ENCODE results near the gene GLB1L2.
"Not testable (repeated sequence)": the region's sequence is repeated elsewhere in the genome, so short reads cannot be mapped to it uniquely, and the experiment has no call there.

GLB1L2 gene

GRCh38 chr11:134312223-134312622 is 19.6 kb upstream of the GLB1L2 start:
- CTCF ChIA-PET: no interaction called here

DNA sequence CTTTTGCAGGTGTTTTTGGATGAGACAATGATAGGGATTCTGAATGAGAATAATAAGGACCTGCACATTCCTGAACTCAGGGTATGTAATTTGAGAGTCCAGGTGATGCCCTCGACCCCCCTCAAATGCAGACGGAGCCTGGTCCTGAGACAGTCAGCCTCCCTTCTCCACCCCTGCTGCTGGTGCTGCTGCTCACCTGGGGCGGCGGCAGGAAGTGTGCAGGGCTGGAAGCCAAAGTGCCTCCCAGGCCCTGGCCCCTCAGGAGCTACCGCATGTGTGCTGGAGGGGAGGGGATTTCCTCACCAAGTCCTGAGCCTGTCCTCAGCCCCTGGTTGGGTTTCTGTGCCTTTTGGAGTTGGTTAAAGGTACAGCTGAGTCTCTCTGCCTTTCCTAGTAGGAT is 19.0 kb upstream of the GLB1L2 start:
- POLR2A ChIA-PET: no interaction called here
- peaks cover 0 to 8% (median 3%) of the 10 kb centered on the region in 5 experiments for H3K9me3 ChIP-seq (ENCODE audit: control extremely low read depth in 1 of 5, control insufficient read depth in 4 of 5, insufficient read depth in 2 of 5, low read depth in 1 of 5, low read length in 4 of 5)
- H3K4me3 ChIP-seq (ENCODE audit: control insufficient read depth in 1 of 7, extremely low read depth in 1 of 7, insufficient read depth in 4 of 7, low read depth in 2 of 7, low read length in 6 of 7): no peak overlapping the region
- no peak for DNase-seq
- WGBS (ENCODE audit: insufficient coverage): 90% methylated on average over 3 of the region's 5 CpGs
- no peak overlapping the region for H3K27ac ChIP-seq (ENCODE audit: insufficient read depth in 1 of 2, low read depth in 1 of 2, low read length in 2 of 2, poor library complexity in 1 of 2, severe bottlenecking in 2 of 2)
- no peaks in the 10 kb centered on the region for H3K4me1 ChIP-seq (ENCODE audit: control extremely low read depth in 1 of 4, control insufficient read depth in 4 of 4, insufficient read depth in 4 of 4, low read length in 3 of 4)
- CTCF ChIA-PET: no interaction called here
- H3K36me3 ChIP-seq (ENCODE audit: control insufficient read depth in 4 of 4, insufficient read depth in 4 of 4, low read length in 3 of 4): no peaks in the 10 kb centered on the region
- peaks cover 0 to 10% (median 0%) of the 10 kb centered on the region in 5 experiments for H3K27me3 ChIP-seq (replicated peaks in 2 of 5; ENCODE audit: control insufficient read depth in 4 of 5, insufficient read depth in 5 of 5, low read length in 4 of 5)

More at GRCh38 chr11:134312223-134312622, 19.6 kb upstream of the GLB1L2 start:
- peaks cover 0 to 10% (median 0%) of the 10 kb centered on the region in 5 experiments for H3K27me3 ChIP-seq (replicated peaks in 2 of 5; ENCODE audit: control insufficient read depth in 4 of 5, insufficient read depth in 5 of 5, low read length in 4 of 5)
- H3K4me3 ChIP-seq (ENCODE audit: control insufficient read depth in 1 of 7, extremely low read depth in 1 of 7, insufficient read depth in 4 of 7, low read depth in 2 of 7, low read length in 6 of 7): no peak overlapping the region
- no peaks in the 10 kb centered on the region for H3K4me1 ChIP-seq (ENCODE audit: control extremely low read depth in 1 of 4, control insufficient read depth in 4 of 4, insufficient read depth in 4 of 4, low read length in 3 of 4)
- WGBS (ENCODE audit: insufficient coverage): 88% methylated on average over 12 of the region's 12 CpGs
- no peak for DNase-seq
- peaks cover 0 to 8% (median 3%) of the 10 kb centered on the region in 5 experiments for H3K9me3 ChIP-seq (ENCODE audit: control extremely low read depth in 1 of 5, control insufficient read depth in 4 of 5, insufficient read depth in 2 of 5, low read depth in 1 of 5, low read length in 4 of 5)
- H3K36me3 ChIP-seq (ENCODE audit: control insufficient read depth in 4 of 4, insufficient read depth in 4 of 4, low read length in 3 of 4): no peaks in the 10 kb centered on the region
- H3K27ac ChIP-seq (ENCODE audit: insufficient read depth in 1 of 2, low read depth in 1 of 2, low read length in 2 of 2, poor library complexity in 1 of 2, severe bottlenecking in 2 of 2): no peak overlapping the region
- POLR2A ChIA-PET: no interaction called here

DNA sequence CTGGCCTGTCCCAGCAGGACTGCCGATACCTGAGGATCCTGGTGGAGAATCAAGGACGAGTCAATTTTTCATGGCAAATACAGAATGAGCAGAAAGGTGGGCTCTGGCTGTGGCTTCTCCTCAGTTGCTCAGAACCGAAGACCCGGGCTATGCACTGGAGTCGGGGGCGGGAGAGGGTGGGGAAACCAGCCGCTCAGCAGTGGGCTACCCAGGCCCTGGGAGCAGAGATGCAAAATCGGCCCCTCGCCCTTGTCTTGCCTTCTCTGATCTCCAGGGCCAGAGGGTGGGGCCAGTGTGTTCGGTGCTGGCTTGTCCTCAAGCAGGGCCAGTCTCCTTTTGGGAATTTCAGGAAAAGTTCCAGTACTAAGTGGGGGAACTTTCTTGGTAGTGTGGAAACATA is 18.4 kb upstream of the GLB1L2 start:
- no peak overlapping the region for H3K27ac ChIP-seq (ENCODE audit: insufficient read depth in 1 of 2, low read depth in 1 of 2, low read length in 2 of 2, poor library complexity in 1 of 2, severe bottlenecking in 2 of 2)
- no peak for DNase-seq
- ChIA-PET POLR2A (no interaction called here), CTCF (no interaction called here)
- no peaks in the 10 kb centered on the region for H3K4me1 ChIP-seq (ENCODE audit: control extremely low read depth in 1 of 4, control insufficient read depth in 4 of 4, insufficient read depth in 4 of 4, low read length in 3 of 4)
- no peak overlapping the region for H3K4me3 ChIP-seq (ENCODE audit: control insufficient read depth in 1 of 7, extremely low read depth in 1 of 7, insufficient read depth in 4 of 7, low read depth in 2 of 7, low read length in 6 of 7)
- H3K27me3 ChIP-seq (replicated peaks in 2 of 5; ENCODE audit: control insufficient read depth in 4 of 5, insufficient read depth in 5 of 5, low read length in 4 of 5): peaks cover 0 to 10% (median 0%) of the 10 kb centered on the region in 5 experiments
- H3K36me3 ChIP-seq (ENCODE audit: control insufficient read depth in 4 of 4, insufficient read depth in 4 of 4, low read length in 3 of 4): no peaks in the 10 kb centered on the region
- peaks cover 0 to 10% (median 4%) of the 10 kb centered on the region in 5 experiments for H3K9me3 ChIP-seq (ENCODE audit: control extremely low read depth in 1 of 5, control insufficient read depth in 4 of 5, insufficient read depth in 2 of 5, low read depth in 1 of 5, low read length in 4 of 5)
- 96% methylated on average over 5 of the region's 10 CpGs for WGBS (ENCODE audit: insufficient coverage)

DNA sequence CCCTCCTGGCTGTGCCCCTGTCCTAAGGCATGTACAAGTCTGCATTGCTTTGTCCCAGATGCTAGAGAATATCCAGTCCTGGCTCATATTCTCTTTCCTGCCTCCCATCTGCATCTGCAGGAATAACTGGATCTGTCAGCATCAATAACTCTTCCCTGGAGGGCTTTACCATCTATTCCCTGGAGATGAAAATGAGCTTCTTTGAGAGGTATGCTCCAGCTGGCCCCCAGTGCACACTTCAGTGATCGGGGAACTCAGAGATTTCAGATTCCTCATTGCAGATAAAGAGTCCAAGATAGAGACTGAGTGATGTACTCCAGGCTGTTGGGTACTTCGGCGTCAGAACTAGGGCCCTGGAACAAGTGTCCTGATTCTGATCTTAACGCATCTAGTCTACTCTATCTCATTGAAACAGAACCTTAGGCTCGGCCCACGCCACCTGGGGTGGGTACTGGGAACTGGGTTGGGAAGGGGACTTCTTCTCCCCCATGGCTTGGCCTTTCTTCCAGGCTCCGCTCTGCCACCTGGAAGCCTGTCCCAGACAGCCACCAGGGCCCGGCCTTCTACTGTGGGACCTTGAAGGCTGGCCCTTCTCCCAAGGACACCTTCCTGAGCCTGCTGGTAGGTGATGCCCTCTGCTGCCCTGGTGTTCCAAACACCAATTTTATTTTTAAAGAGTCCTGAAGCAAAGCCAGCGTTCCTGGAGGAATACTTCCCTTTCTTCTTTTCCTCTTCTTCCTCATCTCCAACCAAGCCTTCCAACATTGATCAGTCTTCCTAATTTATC is 17.8 kb upstream of the GLB1L2 start:
- CTCF ChIA-PET: no interaction called here
- H3K27ac ChIP-seq (ENCODE audit: insufficient read depth in 1 of 2, low read depth in 1 of 2, low read length in 2 of 2, poor library complexity in 1 of 2, severe bottlenecking in 2 of 2): no peak overlapping the region
- no peak for DNase-seq
- H3K4me1 ChIP-seq (ENCODE audit: control extremely low read depth in 1 of 4, control insufficient read depth in 4 of 4, insufficient read depth in 4 of 4, low read length in 3 of 4): no peaks in the 10 kb centered on the region
- no peak overlapping the region for H3K4me3 ChIP-seq (ENCODE audit: control insufficient read depth in 1 of 7, extremely low read depth in 1 of 7, insufficient read depth in 4 of 7, low read depth in 2 of 7, low read length in 6 of 7)
- POLR2A ChIA-PET: no interaction called here
- 90% methylated on average over 9 of the region's 9 CpGs for WGBS (ENCODE audit: insufficient coverage)
- H3K27me3 ChIP-seq (replicated peaks in 2 of 5; ENCODE audit: control insufficient read depth in 4 of 5, insufficient read depth in 5 of 5, low read length in 4 of 5): peaks cover 0 to 10% (median 0%) of the 10 kb centered on the region in 5 experiments
- peaks cover 0 to 11% (median 6%) of the 10 kb centered on the region in 5 experiments for H3K9me3 ChIP-seq (ENCODE audit: control extremely low read depth in 1 of 5, control insufficient read depth in 4 of 5, insufficient read depth in 2 of 5, low read depth in 1 of 5, low read length in 4 of 5)
- H3K36me3 ChIP-seq (ENCODE audit: control insufficient read depth in 4 of 4, insufficient read depth in 4 of 4, low read length in 3 of 4): no peaks in the 10 kb centered on the region

GRCh38 chr11:134317103-134317502 is 14.7 kb upstream of the GLB1L2 start:
- H3K27me3 ChIP-seq (replicated peaks in 2 of 5; ENCODE audit: control insufficient read depth in 4 of 5, insufficient read depth in 5 of 5, low read length in 4 of 5): peaks cover 0 to 5% (median 0%) of the 10 kb centered on the region in 5 experiments
- H3K36me3 ChIP-seq (ENCODE audit: control insufficient read depth in 4 of 4, insufficient read depth in 4 of 4, low read length in 3 of 4): no peaks in the 10 kb centered on the region
- H3K9me3 ChIP-seq (ENCODE audit: control extremely low read depth in 1 of 5, control insufficient read depth in 4 of 5, insufficient read depth in 2 of 5, low read depth in 1 of 5, low read length in 4 of 5): peaks cover 0 to 24% (median 6%) of the 10 kb centered on the region in 5 experiments
- WGBS (ENCODE audit: insufficient coverage): 100% methylated on average over 2 of the region's 3 CpGs
- H3K27ac ChIP-seq (ENCODE audit: insufficient read depth in 1 of 2, low read depth in 1 of 2, low read length in 2 of 2, poor library complexity in 1 of 2, severe bottlenecking in 2 of 2): no peak overlapping the region
- ChIA-PET POLR2A (no interaction called here), CTCF (no interaction called here)
- no peak overlapping the region for H3K4me3 ChIP-seq (ENCODE audit: control insufficient read depth in 1 of 7, extremely low read depth in 1 of 7, insufficient read depth in 4 of 7, low read depth in 2 of 7, low read length in 6 of 7)
- H3K4me1 ChIP-seq (ENCODE audit: control extremely low read depth in 1 of 4, control insufficient read depth in 4 of 4, insufficient read depth in 4 of 4, low read length in 3 of 4): no peaks in the 10 kb centered on the region
- DNase-seq: no peak

- H3K36me3 ChIP-seq (ENCODE audit: control insufficient read depth in 4 of 4, insufficient read depth in 4 of 4, low read length in 3 of 4); H3K27me3 ChIP-seq (replicated peaks in 2 of 5; ENCODE audit: control insufficient read depth in 4 of 5, insufficient read depth in 5 of 5, low read length in 4 of 5); H3K4me1 ChIP-seq (ENCODE audit: control extremely low read depth in 1 of 4, control insufficient read depth in 4 of 4, insufficient read depth in 4 of 4, low read length in 3 of 4); H3K4me3 ChIP-seq (ENCODE audit: control insufficient read depth in 1 of 7, extremely low read depth in 1 of 7, insufficient read depth in 4 of 7, low read depth in 2 of 7, low read length in 6 of 7); H3K27ac ChIP-seq (ENCODE audit: insufficient read depth in 1 of 2, low read depth in 1 of 2, low read length in 2 of 2, poor library complexity in 1 of 2, severe bottlenecking in 2 of 2); POLR2A ChIA-PET; CTCF ChIA-PET; DNase-seq: not testable (repeated sequence)
- WGBS (ENCODE audit: insufficient coverage): no CpG with 5 or more reads among the region's 2 CpGs
- H3K9me3 ChIP-seq (ENCODE audit: control extremely low read depth in 1 of 5, control insufficient read depth in 4 of 5, insufficient read depth in 2 of 5, low read depth in 1 of 5, low read length in 4 of 5): peaks cover 0 to 27% (median 5%) of the 10 kb centered on the region in 5 experiments
Observed at GRCh38 chr11:134321373-134321772, 10.4 kb upstream of the GLB1L2 start.

- POLR2A ChIA-PET: no interaction called here
- Histone ChIP-seq H3K4me1 (ENCODE audit: control extremely low read depth in 1 of 4, control insufficient read depth in 4 of 4, insufficient read depth in 4 of 4, low read length in 3 of 4) (no peaks in the 10 kb centered on the region), H3K9me3 (ENCODE audit: control extremely low read depth in 1 of 5, control insufficient read depth in 4 of 5, insufficient read depth in 2 of 5, low read depth in 1 of 5, low read length in 4 of 5) (peaks cover 0 to 20% (median 3%) of the 10 kb centered on the region in 5 experiments), H3K36me3 (ENCODE audit: control insufficient read depth in 4 of 4, insufficient read depth in 4 of 4, low read length in 3 of 4) (no peaks in the 10 kb centered on the region), H3K4me3 (ENCODE audit: control insufficient read depth in 1 of 7, extremely low read depth in 1 of 7, insufficient read depth in 4 of 7, low read depth in 2 of 7, low read length in 6 of 7) (no peak overlapping the region), H3K27me3 (replicated peaks in 2 of 5; ENCODE audit: control insufficient read depth in 4 of 5, insufficient read depth in 5 of 5, low read length in 4 of 5) (peaks cover 0 to 2% (median 0%) of the 10 kb centered on the region in 5 experiments), H3K27ac (ENCODE audit: insufficient read depth in 1 of 2, low read depth in 1 of 2, low read length in 2 of 2, poor library complexity in 1 of 2, severe bottlenecking in 2 of 2) (no peak overlapping the region)
- CTCF ChIA-PET: no interaction called here
- WGBS (ENCODE audit: insufficient coverage): 100% methylated on average over 3 of the region's 4 CpGs
- DNase-seq: no peak
Observed at GRCh38 chr11:134322553-134322952, 9.2 kb upstream of the GLB1L2 start.

All from common myeloid progenitor, CD34-positive (primary cell).